Measurements from ENCODE around the gene KRTAP4-7.

DNA sequence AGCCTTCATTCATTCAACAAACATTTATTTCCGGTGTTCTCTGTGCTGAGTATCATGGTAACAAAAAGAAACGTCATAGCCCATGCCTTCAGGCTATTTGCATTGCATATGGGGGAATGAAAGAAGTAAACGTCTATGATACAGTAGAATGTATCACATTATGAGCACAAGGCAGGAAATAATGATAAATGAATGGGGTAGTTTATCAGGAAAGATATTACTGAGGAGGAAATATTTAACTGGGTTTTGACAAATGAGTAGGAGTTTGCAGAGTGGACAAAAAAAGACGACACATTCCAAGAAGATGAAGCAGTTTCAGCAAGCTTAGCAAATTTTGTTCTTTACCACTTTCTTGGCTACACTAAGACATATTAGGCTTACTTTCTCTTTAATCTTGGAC lies 1.3 kb upstream of the KRTAP4-7 start:
- TF ChIP-seq, protein P1, sequence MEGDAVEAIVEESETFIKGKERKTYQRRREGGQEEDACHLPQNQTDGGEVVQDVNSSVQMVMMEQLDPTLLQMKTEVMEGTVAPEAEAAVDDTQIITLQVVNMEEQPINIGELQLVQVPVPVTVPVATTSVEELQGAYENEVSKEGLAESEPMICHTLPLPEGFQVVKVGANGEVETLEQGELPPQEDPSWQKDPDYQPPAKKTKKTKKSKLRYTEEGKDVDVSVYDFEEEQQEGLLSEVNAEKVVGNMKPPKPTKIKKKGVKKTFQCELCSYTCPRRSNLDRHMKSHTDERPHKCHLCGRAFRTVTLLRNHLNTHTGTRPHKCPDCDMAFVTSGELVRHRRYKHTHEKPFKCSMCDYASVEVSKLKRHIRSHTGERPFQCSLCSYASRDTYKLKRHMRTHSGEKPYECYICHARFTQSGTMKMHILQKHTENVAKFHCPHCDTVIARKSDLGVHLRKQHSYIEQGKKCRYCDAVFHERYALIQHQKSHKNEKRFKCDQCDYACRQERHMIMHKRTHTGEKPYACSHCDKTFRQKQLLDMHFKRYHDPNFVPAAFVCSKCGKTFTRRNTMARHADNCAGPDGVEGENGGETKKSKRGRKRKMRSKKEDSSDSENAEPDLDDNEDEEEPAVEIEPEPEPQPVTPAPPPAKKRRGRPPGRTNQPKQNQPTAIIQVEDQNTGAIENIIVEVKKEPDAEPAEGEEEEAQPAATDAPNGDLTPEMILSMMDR (IDR thresholded peaks at IDR 0.05) = no peak
- TF ChIP-seq POLR2AphosphoS5 (IDR thresholded peaks at IDR 0.05; ENCODE audit: low read depth, low read length) (no peak), GABPA (IDR thresholded peaks at IDR 0.05; ENCODE audit: low read depth) (no peak), SIN3A (IDR thresholded peaks at IDR 0.05; ENCODE audit: borderline replicate concordance, low read depth, low read length) (no peak), RAD21 (IDR thresholded peaks at IDR 0.05; ENCODE audit: low read length) (no peak), RXRA (IDR thresholded peaks at IDR 0.05; ENCODE audit: borderline replicate concordance, low read depth) (no peak), REST (IDR thresholded peaks at IDR 0.05; ENCODE audit: low read depth, low read length) (no peak)
